SKM-1 treated with dmso at 0.1 percent for 144 hours (cell line): Measurements from ENCODE around the gene PTMS.
"Not testable (repeated sequence)": the region's sequence is repeated elsewhere in the genome, so short reads cannot be mapped to it uniquely, and the experiment has no call there.

Experiments used
- DNase-seq: peaks from one replicate; lab custom pipeline; 2025; ENCODE audit not compliant: unreplicated experiment; lab: John Stamatoyannopoulos, UW

Gene PTMS

GRCh38 chr12:6765634-6766581 lies at the start of gene PTMS:
TSS of gene PTMS (plus strand) at chr12:6766363. CDS start at chr12:6766706, 343 bp downstream.
- no peak for DNase-seq

GRCh38 chr12:6716874-6717437 lies 49.2 kb upstream of the PTMS start:
- DNase-seq: no peak

GRCh38 chr12:6722863-6723262 lies 43.3 kb upstream of the PTMS start:
- DNase-seq: no peak

GRCh38 chr12:6723607-6724408 lies 42.4 kb upstream of the PTMS start, which contains the start of gene COPS7A:
TSS of gene COPS7A (plus strand) at chr12:6724046. CDS start at chr12:6724657, 611 bp downstream.
- DNase-seq: peak; percentile 83

- no peak for DNase-seq
Measured at GRCh38 chr12:6724409-6724797, 41.8 kb upstream of the PTMS start.

GRCh38 chr12:6725350-6725749 lies 40.8 kb upstream of the PTMS start:
- no peak for DNase-seq

GRCh38 chr12:6729186-6729585 lies 37.0 kb upstream of the PTMS start:
- no peak for DNase-seq

- DNase-seq: no peak
Measured at GRCh38 chr12:6730169-6730568, 36.0 kb upstream of the PTMS start.

- DNase-seq: no peak
Measured at GRCh38 chr12:6734506-6735387, 31.4 kb upstream of the PTMS start.

- DNase-seq: peak; percentile 13
Measured at GRCh38 chr12:6735448-6736191, 30.5 kb upstream of the PTMS start.

GRCh38 chr12:6736754-6737153 lies 29.4 kb upstream of the PTMS start:
- DNase-seq: no peak

- DNase-seq: not testable (repeated sequence)
Measured at GRCh38 chr12:6742080-6742479, 24.1 kb upstream of the PTMS start.

GRCh38 chr12:6742834-6743233 lies 23.3 kb upstream of the PTMS start:
- no peak for DNase-seq

- DNase-seq: not testable (repeated sequence)
Measured at GRCh38 chr12:6743300-6743699, 22.9 kb upstream of the PTMS start.

- peak; percentile 80 for DNase-seq
Measured at GRCh38 chr12:6745741-6746525, 20.2 kb upstream of the PTMS start.

- no peak for DNase-seq
Measured at GRCh38 chr12:6747216-6747615, 18.9 kb upstream of the PTMS start.

GRCh38 chr12:6748761-6749160 lies 17.4 kb upstream of the PTMS start:
- no peak for DNase-seq

GRCh38 chr12:6750506-6750905 lies 15.7 kb upstream of the PTMS start:
- DNase-seq: no peak

- no peak for DNase-seq
Measured at GRCh38 chr12:6751767-6752166, 14.4 kb upstream of the PTMS start.
